Lower leg skin (tissue), 3 donors: ENCODE data around the gene STK24.

ENCODE experiments used
- CTCF ChIP-seq, 3 donors: fragments of 450-650 bp; IDR thresholded peaks; one replicate each; pipeline ENCODE4 v1.5.1; 2016; ENCODE audit warnings: antibody characterized with exemption in 3 of 3, mild to moderate bottlenecking in 3 of 3, moderate library complexity in 2 of 3
- POLR2A ChIP-seq, 2 donors: fragments of 450-650 bp; IDR thresholded peaks; one replicate each; pipeline ENCODE4 v1.6.1; 2016 to 2017; ENCODE audit warnings: antibody characterized with exemption in 2 of 2, mild to moderate bottlenecking in 1 of 2, moderate library complexity in 1 of 2

GRCh38 chr13:98405690-98406344 is 171.1 kb downstream of the STK24 start:
- no peak for TF ChIP-seq CTCF (IDR thresholded peaks at IDR 0.05)
- no peak for TF ChIP-seq POLR2A (IDR thresholded peaks at IDR 0.05)
